Stimulated activated CD8-positive, alpha-beta memory T cell treated with anti-CD3 and anti-CD28 coated beads, Interleukin-7, amount 100 ng/mL, for 4 hours (primary cell): ENCODE measurements around the gene PSMD6.

Experiments used
- DNase-seq, 2 donors: peaks; one replicate each; pipeline ENCODE4 v3.0.0-alpha.2; 2020; ENCODE audit warnings: low read depth in 2 of 2

Gene PSMD6

DNA sequence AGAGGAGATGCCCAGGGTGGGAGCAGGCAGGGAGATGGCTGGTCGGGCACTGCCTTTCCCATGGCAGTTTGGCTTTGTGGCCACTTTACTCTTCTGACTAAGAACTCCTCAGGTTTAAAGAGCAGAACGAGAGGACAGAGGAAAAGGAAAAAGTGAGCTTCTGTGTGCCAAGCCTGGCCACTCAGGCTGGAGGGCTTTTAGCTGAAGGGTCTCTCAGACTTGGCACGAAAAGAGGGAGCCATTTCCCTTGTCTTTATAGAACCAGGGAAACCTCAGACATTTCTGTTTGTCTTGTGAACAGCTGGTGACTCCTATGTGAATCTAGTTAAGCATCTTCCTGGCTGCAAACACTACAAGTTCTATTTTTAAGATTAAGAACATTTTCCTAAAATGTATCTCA is 23.3 kb upstream of the PSMD6 start:
- DNase-seq = no peak

DNA sequence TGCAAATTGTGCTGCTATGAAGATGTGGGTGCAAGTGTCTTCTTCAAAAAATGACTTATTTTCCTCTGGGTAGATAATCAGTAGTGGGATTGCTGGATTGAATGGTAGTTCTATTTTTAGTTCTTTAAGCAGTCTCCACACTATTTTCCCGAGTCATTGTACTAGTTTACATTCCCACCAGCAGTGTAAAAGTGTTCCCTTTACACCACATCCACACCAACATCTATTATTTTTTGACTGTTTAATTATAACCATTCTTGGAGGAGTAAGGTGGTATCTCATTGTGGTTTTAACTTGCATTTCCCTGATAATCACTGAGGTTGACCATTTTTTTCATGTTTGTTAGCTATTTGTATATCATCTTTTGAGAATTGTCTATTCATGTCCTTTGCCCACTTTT is 19.7 kb upstream of the PSMD6 start:
- DNase-seq = no peak

DNA sequence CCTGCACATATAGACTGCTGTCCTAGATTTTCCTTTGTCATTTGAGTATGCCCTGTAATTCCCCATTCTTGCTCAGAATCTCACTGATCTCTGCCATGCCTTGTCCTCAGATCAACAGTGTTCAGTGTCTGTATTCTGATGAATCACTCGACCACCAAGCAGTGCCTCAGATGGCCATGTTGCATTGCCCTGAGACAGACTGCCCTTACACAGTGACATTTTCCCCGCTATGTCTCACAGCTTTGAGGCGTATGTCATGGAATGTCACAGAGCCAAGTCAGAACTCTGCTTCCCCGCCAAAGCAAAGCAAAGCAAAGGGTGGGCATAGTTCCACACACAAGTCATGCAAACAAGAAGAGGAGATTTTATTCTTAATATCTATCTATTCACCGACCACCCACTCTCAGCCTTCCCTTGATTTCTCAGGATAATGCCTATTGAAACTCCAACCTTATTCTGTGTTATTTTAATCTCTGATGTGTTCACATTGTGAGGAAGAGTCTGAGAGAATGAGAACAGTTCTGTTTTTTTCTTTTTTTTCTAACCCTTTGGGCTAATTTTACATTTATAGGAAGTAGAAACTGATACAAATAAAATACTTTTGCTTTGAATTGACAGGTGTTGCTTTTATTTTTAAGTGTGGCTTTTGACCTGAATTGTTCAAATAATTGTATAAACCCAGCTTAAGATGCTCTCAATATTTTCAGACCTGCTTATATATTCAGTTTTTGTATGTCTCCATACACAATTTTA is 16.9 kb upstream of the PSMD6 start:
- DNase-seq = no peak

DNA sequence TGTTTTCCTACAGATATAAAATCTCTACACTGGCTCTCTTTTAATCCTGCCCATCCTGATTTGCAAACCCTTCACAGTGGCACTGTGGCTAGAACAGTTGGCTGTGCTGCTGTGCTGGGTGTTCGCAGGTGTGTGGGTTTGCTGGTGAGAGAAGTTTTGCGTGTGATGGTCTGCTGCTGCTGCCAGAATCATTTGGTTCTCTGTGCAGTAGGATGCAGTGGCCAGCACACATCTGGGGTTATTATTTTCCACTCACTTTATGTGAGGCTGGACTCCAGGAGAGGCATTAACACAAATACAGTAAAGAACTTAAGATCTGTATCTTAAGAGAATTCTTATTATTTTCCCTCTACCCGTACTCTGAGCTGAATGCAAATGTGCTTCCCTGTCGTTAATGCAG is 16.0 kb upstream of the PSMD6 start:
- DNase-seq = no peak

GRCh38 chr3:64038253-64038767 is 15.0 kb upstream of the PSMD6 start:
- no peak for DNase-seq

GRCh38 chr3:64037084-64037483 is 13.8 kb upstream of the PSMD6 start:
- no peak for DNase-seq

DNA sequence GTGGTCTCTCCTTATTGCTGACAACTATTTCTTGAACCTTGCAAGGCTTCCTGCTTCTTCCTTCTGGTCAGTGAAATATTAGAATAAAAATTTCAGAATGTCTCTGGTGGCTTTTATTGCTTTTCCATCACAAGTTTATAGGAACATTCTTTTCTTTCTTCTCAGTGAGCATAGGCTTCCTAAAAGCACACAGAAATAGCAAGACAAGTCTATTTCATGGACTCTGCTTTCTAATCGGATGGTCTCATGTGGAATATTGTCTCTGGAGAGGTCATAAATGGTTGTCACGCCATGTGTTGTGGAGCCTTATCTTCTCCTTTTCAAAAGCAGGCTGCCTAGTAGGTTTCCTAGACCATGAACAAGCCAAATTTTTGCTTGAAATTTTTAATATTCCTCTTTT is 9.8 kb upstream of the PSMD6 start:
- DNase-seq = no peak

DNA sequence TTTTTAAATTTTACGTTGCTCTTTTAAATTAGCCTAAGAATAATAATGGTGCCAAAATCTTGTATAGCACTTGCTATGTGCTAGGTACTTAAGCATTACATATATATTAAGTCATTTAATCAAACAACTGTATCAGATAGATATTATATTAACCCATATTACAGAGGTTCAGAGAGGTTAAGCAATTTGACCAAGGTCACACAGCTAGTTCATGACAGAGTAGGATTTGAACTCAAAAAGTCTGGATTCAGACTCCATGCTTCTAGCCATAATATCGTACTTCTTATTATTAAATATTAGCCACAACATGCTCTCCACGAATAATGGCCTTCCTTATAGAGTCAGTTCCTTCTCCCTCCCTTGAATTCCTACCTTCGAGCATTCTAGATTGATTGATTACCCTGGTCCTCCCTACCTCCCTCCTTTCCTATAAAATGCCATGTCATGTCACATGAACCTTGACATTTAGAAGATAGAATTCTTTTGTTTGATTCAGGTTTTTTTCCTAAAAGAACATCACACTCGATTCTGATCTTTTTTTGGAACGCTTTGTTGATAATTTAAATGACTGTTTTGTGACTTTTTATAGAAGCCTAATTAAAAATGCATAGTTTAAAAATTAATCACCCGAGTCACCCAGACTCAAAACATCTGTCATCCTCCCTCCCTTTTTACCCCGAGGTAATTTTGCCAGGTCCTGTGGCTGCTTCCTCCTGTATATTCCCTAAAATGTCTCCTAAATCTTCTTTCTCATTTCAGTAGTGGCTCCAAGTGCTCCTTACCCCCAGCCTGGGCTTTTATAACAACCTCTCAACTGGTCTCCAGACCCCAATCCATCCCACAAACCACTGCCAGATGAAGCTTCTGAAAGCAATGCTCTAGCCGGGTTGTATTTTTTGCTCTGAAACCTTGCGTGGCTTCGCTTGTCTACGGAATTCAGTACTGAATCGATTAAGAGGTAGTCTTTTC is 8.5 kb upstream of the PSMD6 start:
- DNase-seq = no peak

DNA sequence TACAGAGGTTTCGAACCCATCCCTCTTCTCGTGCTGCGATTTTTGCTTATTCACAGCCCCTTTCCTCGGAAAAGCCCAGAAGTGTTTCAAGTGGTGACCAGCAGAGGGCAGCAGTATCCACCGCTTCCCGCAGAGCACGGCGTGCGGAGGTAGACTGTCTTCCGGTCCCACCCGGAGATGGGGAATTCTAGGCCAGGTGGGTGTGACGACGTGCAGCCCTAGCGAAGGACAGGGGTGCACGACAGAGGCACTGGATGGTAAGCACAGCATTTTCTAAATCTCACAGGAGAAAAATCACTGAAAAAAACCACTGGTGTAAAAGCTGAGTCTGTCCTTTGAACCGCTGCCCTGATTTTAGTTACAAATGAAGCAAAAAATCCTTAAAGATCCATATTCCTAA is 7.4 kb upstream of the PSMD6 start:
- peak; percentile 63 to 72 for DNase-seq

DNA sequence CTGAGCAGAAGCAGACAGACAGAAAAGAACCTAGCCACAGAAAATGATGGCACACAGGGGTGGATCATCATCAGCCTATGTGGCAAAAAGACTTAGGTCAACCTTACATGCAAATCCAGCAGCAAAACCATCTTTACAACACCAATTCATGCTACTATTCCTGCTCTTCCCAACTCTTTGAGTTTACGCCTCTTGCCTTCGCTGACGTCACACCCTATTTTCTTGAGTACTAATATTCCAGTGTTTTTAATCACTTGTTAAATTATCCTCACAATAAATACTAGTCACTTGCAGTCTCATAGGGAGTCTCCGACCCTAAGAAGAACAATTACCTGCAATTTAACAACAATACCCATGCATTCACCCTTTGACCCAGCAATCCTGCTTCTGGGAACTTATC is 6.0 kb upstream of the PSMD6 start:
- no peak for DNase-seq

DNA sequence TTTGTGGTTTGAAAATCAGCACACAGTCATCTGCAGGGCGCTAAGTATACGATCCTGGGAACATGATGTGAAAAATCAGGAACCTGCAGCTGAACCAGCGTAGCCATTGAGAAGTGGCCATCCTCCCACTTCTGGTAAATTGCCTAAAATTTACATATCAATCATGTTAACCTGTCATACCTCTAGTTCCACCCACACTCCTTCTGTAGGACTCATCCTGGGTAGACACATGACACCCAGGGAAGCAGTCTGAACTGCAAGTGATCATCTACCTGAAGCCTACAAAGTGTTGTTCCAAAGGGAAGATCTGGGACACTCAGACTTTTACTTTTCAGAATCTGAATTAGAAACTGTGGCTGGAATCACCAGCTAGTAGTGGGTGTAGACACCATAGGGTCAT is 5.5 kb upstream of the PSMD6 start:
- no peak for DNase-seq

- no peak for DNase-seq
Observed at GRCh38 chr3:64027658-64028057, 4.4 kb upstream of the PSMD6 start.

DNA sequence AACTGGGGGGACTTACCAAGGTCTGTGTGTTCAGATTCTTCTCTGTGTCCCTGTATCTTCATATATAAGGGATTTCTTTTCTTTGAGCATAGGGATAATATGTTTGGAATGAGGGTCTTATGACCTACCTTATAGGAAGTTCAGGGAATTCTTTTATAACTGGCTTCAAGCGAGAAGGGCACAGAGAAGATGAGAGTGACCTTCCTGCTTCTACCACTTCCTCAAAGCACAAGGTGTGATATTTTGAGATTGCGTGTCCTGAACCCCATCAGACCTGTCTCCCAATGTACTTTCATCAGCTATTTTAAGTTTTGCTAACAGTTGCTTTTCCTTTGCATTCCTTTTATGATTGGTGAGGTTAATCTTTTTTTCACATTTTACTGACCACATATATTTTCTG is 3.1 kb upstream of the PSMD6 start:
- no peak for DNase-seq

DNA sequence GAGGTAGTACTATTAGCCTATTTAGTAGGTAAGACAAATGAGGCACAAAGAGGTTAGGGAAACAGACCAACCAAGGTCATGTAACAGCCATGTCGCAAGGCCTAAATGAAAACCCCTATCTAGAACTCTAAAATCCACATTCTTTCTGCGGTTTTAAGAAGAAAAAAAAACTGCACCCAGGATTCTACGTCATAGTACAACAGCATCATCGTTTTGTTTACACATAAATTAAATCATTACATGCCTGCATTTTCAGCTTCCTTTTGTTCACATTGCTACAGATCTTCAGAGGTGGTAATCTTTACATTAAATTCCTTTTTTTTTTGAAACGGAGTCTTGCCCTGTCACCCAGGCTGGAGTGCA is 548 bp upstream of the PSMD6 start:
- DNase-seq = no peak

- no peak for DNase-seq
Observed at GRCh38 chr3:64022451-64023186, 675 bp downstream of the PSMD6 start.

- DNase-seq = no peak
Observed at GRCh38 chr3:64021922-64022321, 1.4 kb downstream of the PSMD6 start.

GRCh38 chr3:64019879-64020278 is 3.4 kb downstream of the PSMD6 start:
- no peak for DNase-seq

DNA sequence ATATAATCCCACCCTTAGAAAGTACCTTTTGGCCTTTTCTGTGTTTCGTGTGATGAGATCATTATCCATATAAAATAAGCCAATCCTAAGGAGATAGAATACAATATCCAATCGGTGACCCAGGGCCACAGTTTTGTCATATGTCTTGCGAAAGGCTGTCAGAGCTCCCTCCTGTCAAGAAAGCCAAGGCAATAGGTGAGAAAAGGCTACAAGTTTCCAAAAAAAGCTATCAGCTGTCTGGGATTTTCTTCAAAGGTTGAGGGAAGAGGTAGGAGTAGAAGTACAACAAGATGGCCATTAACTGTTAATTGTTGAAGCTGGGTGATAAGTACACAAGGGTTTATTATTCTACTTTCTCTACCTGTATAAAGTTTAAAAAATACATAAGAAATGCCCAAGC is 4.0 kb downstream of the PSMD6 start:
- DNase-seq = no peak

- no peak for DNase-seq
Observed at GRCh38 chr3:64016941-64017620, 6.2 kb downstream of the PSMD6 start.

DNA sequence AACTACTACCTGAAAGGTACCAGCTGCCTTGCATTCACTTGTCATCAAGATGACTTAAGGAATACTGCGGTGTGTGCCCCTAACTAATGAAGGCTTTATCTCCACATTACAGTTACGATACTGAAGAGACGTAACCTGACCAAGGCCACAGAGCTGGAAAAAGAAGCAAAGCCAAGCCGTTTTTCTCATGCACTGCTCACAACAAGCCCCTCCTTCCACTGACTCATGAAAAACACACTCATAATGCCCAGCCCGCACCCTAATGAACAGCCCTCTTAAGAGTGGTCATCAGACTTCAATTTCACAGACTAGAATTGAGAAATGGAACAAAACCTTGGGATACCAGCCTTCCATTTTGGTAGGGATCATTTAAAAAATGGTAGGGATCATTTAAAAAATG is 11.6 kb downstream of the PSMD6 start:
- DNase-seq = no peak

DNA sequence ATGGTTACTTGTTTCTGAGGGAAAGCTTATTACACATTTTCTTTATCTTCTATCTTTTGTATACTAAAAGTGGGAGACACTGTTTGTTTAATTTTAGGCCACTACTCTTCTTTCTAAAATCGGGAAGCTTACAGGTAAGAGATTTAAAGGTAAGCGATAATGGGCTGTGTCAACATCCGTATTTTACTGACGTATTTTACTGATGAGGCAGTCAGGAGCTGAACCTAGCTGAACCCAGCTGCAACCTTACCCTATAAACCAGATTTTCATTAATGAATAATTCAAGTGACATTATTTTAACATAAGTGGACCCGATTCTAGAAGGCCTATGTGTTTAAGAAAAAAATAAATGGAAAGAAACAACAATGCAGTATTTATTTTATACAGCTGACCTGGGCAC is 13.1 kb downstream of the PSMD6 start:
- no peak for DNase-seq

GRCh38 chr3:64009528-64009927 is 13.8 kb downstream of the PSMD6 start:
- no peak for DNase-seq
